Nephron (organoid): ENCODE results near the gene SRD5A1.
A peak's percentile ranks its signal among the peaks of the same experiment; 100 is the strongest.

Experiments
- H3K27ac Mint-ChIP-seq, 3 experiments: 2 replicates each; pipeline ENCODE4 v1.8.0; 2020; ENCODE audit warnings: mixed read lengths in 3 of 3, mild to moderate bottlenecking in 2 of 3, moderate library complexity in 1 of 3
- H3K27me3 Mint-ChIP-seq: 2 replicates; pipeline ENCODE4 v1.8.0; 2021; ENCODE audit warnings: low read depth, mild to moderate bottlenecking, moderate library complexity, mixed read lengths
- H3K36me3 Mint-ChIP-seq: 2 replicates; pipeline ENCODE4 v1.8.0; 2020; ENCODE audit warnings: low read depth, mixed read lengths
- H3K4me1 Mint-ChIP-seq: 2 replicates; pipeline ENCODE4 v1.8.0; 2020; ENCODE audit warnings: mixed read lengths
- H3K4me3 Mint-ChIP-seq, 3 experiments: 2 replicates each; pipeline ENCODE4 v1.8.0; 2020; ENCODE audit warnings: mild to moderate bottlenecking in 3 of 3, mixed read lengths in 3 of 3, moderate library complexity in 2 of 3
- H3K9me3 Mint-ChIP-seq: 2 replicates; pipeline ENCODE4 v1.8.0; 2020; ENCODE audit warnings: mixed read lengths
- TF ChIP-seq, protein P1 (sequence below), 3 experiments: fragments of 200-600 bp; sonication (generic); IDR thresholded peaks; one replicate each; pipeline ENCODE4 v1.5.0; 2021; ENCODE audit warnings: antibody characterized with exemption in 3 of 3; ENCODE audit not compliant: unreplicated experiment in 3 of 3

SRD5A1 gene

DNA sequence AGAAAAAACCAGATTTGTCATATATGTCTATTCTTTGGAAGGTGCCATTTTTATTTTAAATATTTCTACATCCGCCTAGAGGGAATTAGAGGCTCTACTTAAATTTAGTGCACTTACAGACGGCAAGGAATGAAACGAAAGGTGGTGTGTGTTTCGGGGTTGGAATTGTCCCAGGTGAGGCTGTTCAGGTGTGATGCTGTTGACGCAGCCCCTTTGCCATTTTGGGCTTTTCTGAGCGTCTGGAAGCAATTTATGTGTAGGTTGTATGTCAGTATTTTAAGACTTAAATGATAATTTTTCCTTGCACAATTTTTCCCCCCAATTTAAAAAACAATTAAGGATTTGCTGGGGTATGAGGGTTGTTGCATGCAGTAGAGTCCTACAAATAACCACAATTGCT, 82.0 kb downstream of the SRD5A1 start:
- H3K9me3 Mint-ChIP-seq = no peaks in the 10 kb centered on the region
- no peaks in the 10 kb centered on the region for H3K27me3 Mint-ChIP-seq

DNA sequence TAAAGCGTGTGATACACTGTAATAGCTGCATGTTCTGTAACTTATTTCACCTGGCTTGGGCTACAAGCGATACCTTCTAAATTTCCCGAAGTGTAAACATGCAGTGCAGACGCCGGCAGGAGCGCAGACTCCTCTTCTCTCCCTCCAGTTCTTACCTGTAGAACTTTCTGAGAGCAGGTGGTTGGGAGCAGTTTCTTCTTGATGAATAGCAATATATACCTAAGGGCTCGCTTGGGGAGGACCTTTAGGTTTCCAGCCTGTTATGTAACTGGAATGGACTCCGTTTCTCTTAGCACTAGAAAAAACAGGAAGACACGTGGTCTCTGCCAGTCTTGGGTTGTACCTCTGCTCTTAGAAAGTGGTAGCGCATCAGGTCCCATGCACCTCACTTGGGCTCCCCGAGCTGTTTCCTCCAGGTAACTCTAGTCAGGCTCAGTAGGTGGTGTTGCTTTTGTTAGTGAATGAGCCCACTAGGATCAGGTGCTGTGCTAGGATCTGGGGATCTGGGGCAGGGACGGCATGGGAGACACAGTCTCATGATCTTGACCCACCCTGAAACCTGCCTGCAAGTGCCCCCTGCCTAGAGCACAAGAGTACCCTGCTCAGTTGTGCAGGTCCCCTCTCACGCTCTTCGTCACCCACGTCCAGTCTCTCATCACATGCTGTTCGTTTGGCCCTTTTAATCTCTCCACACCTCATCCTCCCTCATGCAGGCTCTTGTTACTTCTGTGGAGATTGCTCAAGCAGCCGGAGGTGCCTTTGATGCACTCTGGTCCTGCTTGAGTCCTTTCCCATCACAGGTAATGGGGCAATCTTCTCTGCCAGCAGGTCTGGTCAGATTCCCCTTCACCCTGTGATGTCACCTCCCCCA, 82.8 kb downstream of the SRD5A1 start:
- peak overlapping the region; percentile 61 to 78 (median 70) for H3K27ac Mint-ChIP-seq
- H3K4me1 Mint-ChIP-seq = peaks cover 67% of the 10 kb centered on the region
- H3K4me3 Mint-ChIP-seq = peak overlapping the region; percentile 75 to 93 (median 87)
- no peaks in the 10 kb centered on the region for H3K9me3 Mint-ChIP-seq
- H3K27me3 Mint-ChIP-seq = no peaks in the 10 kb centered on the region
- H3K36me3 Mint-ChIP-seq = peaks cover 3% of the 10 kb centered on the region
- TF ChIP-seq, protein P1, sequence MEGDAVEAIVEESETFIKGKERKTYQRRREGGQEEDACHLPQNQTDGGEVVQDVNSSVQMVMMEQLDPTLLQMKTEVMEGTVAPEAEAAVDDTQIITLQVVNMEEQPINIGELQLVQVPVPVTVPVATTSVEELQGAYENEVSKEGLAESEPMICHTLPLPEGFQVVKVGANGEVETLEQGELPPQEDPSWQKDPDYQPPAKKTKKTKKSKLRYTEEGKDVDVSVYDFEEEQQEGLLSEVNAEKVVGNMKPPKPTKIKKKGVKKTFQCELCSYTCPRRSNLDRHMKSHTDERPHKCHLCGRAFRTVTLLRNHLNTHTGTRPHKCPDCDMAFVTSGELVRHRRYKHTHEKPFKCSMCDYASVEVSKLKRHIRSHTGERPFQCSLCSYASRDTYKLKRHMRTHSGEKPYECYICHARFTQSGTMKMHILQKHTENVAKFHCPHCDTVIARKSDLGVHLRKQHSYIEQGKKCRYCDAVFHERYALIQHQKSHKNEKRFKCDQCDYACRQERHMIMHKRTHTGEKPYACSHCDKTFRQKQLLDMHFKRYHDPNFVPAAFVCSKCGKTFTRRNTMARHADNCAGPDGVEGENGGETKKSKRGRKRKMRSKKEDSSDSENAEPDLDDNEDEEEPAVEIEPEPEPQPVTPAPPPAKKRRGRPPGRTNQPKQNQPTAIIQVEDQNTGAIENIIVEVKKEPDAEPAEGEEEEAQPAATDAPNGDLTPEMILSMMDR (IDR thresholded peaks at IDR 0.05; ENCODE audit: unreplicated experiment in 3 of 3) = no peak

More for the DNA sequence above, 82.0 kb downstream of the SRD5A1 start:
- Mint-ChIP-seq H3K36me3 (peaks cover 3% of the 10 kb centered on the region), H3K27ac (peak overlapping the region; percentile 61 to 78 (median 70)), H3K4me3 (peak overlapping the region; percentile 75 to 93 (median 87)), H3K4me1 (peaks cover 61% of the 10 kb centered on the region)
- TF ChIP-seq, protein P1 (IDR thresholded peaks at IDR 0.05; ENCODE audit: unreplicated experiment in 3 of 3) = no peak

DNA sequence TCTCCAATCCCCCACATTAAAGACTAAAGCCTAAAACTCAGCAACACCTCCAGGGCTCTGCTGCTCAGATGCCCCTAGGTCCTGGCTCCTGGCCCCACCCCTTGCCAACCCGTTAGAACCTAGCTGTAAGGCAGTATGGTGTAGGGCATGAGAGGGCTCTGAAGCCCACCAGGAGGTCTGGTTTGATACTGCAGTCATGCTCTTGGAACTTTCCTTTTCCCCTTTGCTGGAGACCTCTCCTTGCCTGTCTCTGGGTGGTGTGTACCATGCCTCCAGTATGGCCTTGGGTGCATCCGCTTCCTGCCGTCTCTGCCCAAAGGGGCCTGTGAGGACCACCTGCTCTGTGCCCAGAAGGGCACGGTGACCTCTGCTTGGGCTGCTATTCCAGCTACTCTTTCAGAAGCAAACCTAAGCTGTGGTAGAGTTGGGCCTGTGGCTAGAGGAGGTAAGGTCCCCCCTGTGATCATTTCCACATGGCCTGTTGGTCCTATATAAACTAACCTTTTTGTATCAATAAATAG, 83.4 kb downstream of the SRD5A1 start:
- Mint-ChIP-seq H3K27me3 (no peaks in the 10 kb centered on the region), H3K4me3 (peak overlapping the region; percentile 75 to 93 (median 87)), H3K27ac (peak overlapping the region; percentile 30 to 78 (median 72)), H3K36me3 (peaks cover 3% of the 10 kb centered on the region), H3K9me3 (no peaks in the 10 kb centered on the region), H3K4me1 (peaks cover 72% of the 10 kb centered on the region)
- TF ChIP-seq, protein P1 (IDR thresholded peaks at IDR 0.05; ENCODE audit: unreplicated experiment in 3 of 3) = no peak

DNA sequence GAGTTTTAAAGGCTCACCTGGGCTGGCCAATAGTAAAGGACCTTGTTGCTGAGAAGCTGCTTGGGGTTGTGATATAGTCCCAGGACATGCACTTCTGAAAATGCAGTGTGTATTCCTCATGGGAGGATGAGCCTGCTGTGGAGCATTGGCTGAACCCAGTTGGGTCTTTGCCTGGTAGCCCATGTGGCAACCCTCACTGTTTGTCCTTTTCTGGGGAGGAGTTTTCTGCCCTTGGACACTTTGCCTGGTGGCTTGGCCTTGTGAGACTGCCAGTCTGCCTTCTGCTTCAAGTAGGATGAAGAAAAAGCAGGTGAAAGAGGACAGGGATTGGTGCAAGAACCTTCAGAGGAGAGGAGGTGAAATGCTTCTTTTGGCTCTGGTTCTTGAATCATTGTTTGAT, 84.0 kb downstream of the SRD5A1 start:
- H3K4me3 Mint-ChIP-seq = peak overlapping the region in 2 of 3 experiments; percentile 55 to 75
- H3K9me3 Mint-ChIP-seq = no peaks in the 10 kb centered on the region
- H3K36me3 Mint-ChIP-seq = peaks cover 3% of the 10 kb centered on the region
- H3K27me3 Mint-ChIP-seq = no peaks in the 10 kb centered on the region
- peaks cover 72% of the 10 kb centered on the region for H3K4me1 Mint-ChIP-seq
- TF ChIP-seq, protein P1 (IDR thresholded peaks at IDR 0.05; ENCODE audit: unreplicated experiment in 3 of 3) = no peak
- no peak overlapping the region for H3K27ac Mint-ChIP-seq

DNA sequence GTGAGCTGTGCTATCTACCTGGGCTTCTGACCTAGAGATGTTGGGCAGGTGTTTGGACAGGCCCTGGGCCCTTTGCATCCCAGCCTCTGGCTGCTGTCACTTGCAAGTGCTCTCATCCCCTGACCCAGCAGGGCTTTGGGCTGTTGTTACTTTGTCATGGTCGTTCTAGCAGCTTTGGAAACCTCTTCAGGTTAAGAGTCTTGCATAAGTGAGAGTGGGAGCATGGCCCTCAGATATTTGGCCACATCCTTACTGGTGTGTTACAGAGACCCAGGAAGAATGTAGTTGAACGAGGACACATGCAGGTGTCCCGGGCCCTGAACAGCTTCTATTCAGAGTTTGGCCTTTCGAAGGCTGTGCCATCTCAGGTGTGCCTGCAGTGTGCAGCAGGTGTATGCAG, 84.4 kb downstream of the SRD5A1 start:
- TF ChIP-seq, protein P1 (IDR thresholded peaks at IDR 0.05; ENCODE audit: unreplicated experiment in 3 of 3) = no peak
- H3K27ac Mint-ChIP-seq = no peak overlapping the region
- no peaks in the 10 kb centered on the region for H3K9me3 Mint-ChIP-seq
- peaks cover 76% of the 10 kb centered on the region for H3K4me1 Mint-ChIP-seq
- peaks cover 3% of the 10 kb centered on the region for H3K36me3 Mint-ChIP-seq
- peak overlapping the region; percentile 29 to 55 (median 32) for H3K4me3 Mint-ChIP-seq
- no peaks in the 10 kb centered on the region for H3K27me3 Mint-ChIP-seq
